ENCODE data around the gene WNT3A. TPM values are rescaled to one million over a fixed set of nuclear protein-coding genes. Genes with fewer than 3 reads are reported as not detected.

Gene WNT3A
- total and polyA plus RNA-seq, 9 of the 15 experiments (the other 6 are each of a cell fraction or from before 2014, with no cell fraction given): not detected

GRCh38 chr1:228059634-228060457 lies 53.0 kb downstream of the WNT3A start:
- 21% methylated on average over 33 of the region's 33 CpGs for WGBS (ENCODE audit: insufficient coverage, low coverage, missing lambda C conversion rate)
- H3K36me3 ChIP-seq (ENCODE audit: control insufficient read depth, insufficient read depth, low read length): no peaks in the 10 kb centered on the region
- POLR2A ChIA-PET: interaction anchor here (0.6 to 3.5 kb wide), 3 partner anchors 23 to 40 kb away, joined by 3 to 18 read pairs (median 4); partner anchors contain the start of gene ARF1
- FAIRE-seq (peak; percentile 82), ATAC-seq (peak; percentile 93), DNase-seq (ENCODE audit: extremely low read depth in 1 of 4, low spot score in 3 of 4) (peak; percentile 82 to 97 (median 92))
- H3K27me3 ChIP-seq (ENCODE audit: control insufficient read depth in 2 of 2, insufficient read depth in 2 of 2, low read length in 2 of 2): peaks cover 0 to 16% of the 10 kb centered on the region in 2 experiments; a peak in 3 of 5 replicates
- intact Hi-C loops (cut with micrococcal nuclease) (no loop called here), in situ Hi-C loops (cut with MboI) (no loop called here)
- H3K4me3 ChIP-seq: peak overlapping the region; percentile 45
- H2AFZ ChIP-seq (ENCODE audit: low read depth, low read length): peak overlapping the region; percentile 88
- H3K9me3 ChIP-seq (replicated peaks; ENCODE audit: control insufficient read depth, insufficient read depth, low read depth, low read length): no peaks in the 10 kb centered on the region
- peaks cover 0 to 41% of the 10 kb centered on the region in 2 experiments; a peak in 3 of 5 replicates for H3K4me1 ChIP-seq (replicated peaks in 1 of 2; ENCODE audit: control insufficient read depth in 2 of 2, insufficient read depth in 2 of 2, low read length in 2 of 2)
- peak overlapping the region in 1 of 2 experiments; percentile 72; a peak in 1 of 4 replicates for H3K9ac ChIP-seq (ENCODE audit: insufficient read depth in 1 of 2, low read depth in 2 of 2, low read length in 2 of 2)
- H3K9me1 ChIP-seq (ENCODE audit: control insufficient read depth, insufficient read depth, low read length): no peaks in the 10 kb centered on the region
- H3K4me2 ChIP-seq (ENCODE audit: insufficient read depth, low read length): peak overlapping the region; percentile 76
- no peaks in the 10 kb centered on the region for H4K20me1 ChIP-seq (replicated peaks; ENCODE audit: control insufficient read depth, insufficient read depth, low read length)
- no TSS peak for BruUV-seq (replicated peaks)
- CTCF ChIA-PET (ENCODE audit: low intra/inter-chr PET ratio): no interaction called here
- no peak overlapping the region for H3K27ac ChIP-seq (ENCODE audit: extremely low read depth, low read depth, low read length)
- no peaks in the 10 kb centered on the region for H3K79me2 ChIP-seq (ENCODE audit: control insufficient read depth, insufficient read depth, low read length)
- TF ChIP-seq ELK1 (CRISPR knock-in tag; IDR thresholded peaks at IDR 0.05): no peak
- TF ChIP-seq ZNF277 (CRISPR knock-in tag; IDR thresholded peaks at IDR 0.05; ENCODE audit: borderline replicate concordance): no peak
- TF ChIP-seq SMARCA4 (IDR thresholded peaks at IDR 0.05): no peak
- TF ChIP-seq KLF13 (tag; IDR thresholded peaks at IDR 0.05; ENCODE audit: borderline replicate concordance, low read depth): peak; percentile 53; the same call in 1 of the 2 replicates
- TF ChIP-seq PML (IDR thresholded peaks at IDR 0.05; ENCODE audit: low read length): no peak
- TF ChIP-seq SMAD3 (CRISPR knock-in tag; conservative IDR thresholded peaks at IDR 0.05): no peak
- no peak for TF ChIP-seq ETV5 (CRISPR knock-in tag; IDR thresholded peaks at IDR 0.05; ENCODE audit: low read depth)
- TF ChIP-seq FOXK1 (CRISPR knock-in tag; IDR thresholded peaks at IDR 0.05; ENCODE audit: borderline replicate concordance): no peak
- no peak for TF ChIP-seq PRPF4 (IDR thresholded peaks at IDR 0.05; ENCODE audit: insufficient read depth, low read depth, low read length, poor library complexity, severe bottlenecking)
- TF ChIP-seq TCFL5 (CRISPR knock-in tag; conservative IDR thresholded peaks at IDR 0.05): no peak
- TF ChIP-seq TCF7 (IDR thresholded peaks at IDR 0.05; ENCODE audit: borderline replicate concordance): no peak
- no peak for TF ChIP-seq ZNF280A (IDR thresholded peaks at IDR 0.05; ENCODE audit: low read depth, partially characterized antibody)
- TF ChIP-seq EGR1 (conservative IDR thresholded peaks at IDR 0.05): peak; percentile 93
- no peak for TF ChIP-seq CEBPG (CRISPR knock-in tag; IDR thresholded peaks at IDR 0.05)
- TF ChIP-seq CEBPG (tag; conservative IDR thresholded peaks at IDR 0.05 in 1 of 2, IDR thresholded peaks at IDR 0.05 in 1 of 2): no peak
- no peak for TF ChIP-seq RBM25 (IDR thresholded peaks at IDR 0.05; ENCODE audit: low read depth, low read length, severe bottlenecking)
- TF ChIP-seq BRF1 (IDR thresholded peaks at IDR 0.05; ENCODE audit: borderline replicate concordance, extremely low read depth, insufficient read length): no peak
